SK-N-SH (cell line): ENCODE data around the gene MBNL2. TPM values are rescaled to one million over a fixed set of nuclear protein-coding genes. Genes with fewer than 3 reads are reported as not detected.

Source experiments
- CTCF ChIA-PET: fragments of 300-600, 350-600 bp; formaldehyde crosslinking; extraction: SDS; loops from one replicate; lab custom pipeline; 2021; lab: Yijun Ruan, JAX
- POLR2A ChIA-PET: fragments of 350-600 bp; sonication (Branson Sonifier 250); formaldehyde crosslinking; extraction: SDS; loops from one replicate; lab custom pipeline; 2020; ENCODE audit warnings: antibody characterized with exemption, inconsistent platforms; lab: Yijun Ruan, JAX
- DNase-seq: peaks from one replicate; pipeline ENCODE4 v3.0.0; 2012
- H2AFZ ChIP-seq: fragments of 200-600 bp; sonication (generic); 2 replicates; pipeline ENCODE4 v1.8.1; 2016; ENCODE audit warnings: antibody characterized with exemption, mild to moderate bottlenecking, low read depth
- H3F3A ChIP-seq: fragments of 200-600 bp; sonication (generic); replicated peaks from 2 replicates; pipeline ENCODE3; 2016; ENCODE audit warnings: antibody characterized with exemption, mild to moderate bottlenecking; ENCODE audit not compliant: insufficient read depth
- H3K27ac ChIP-seq, 2 experiments: fragments of 200-500 bp in 1 of 2; fragments of 200-600 bp in 1 of 2; sonication (Bioruptor generic) in 1 of 2; sonication (generic), shearing (Covaris generic) in 1 of 2; 2 replicates each; pipeline versions ENCODE4 v1.5.1 to v1.6.1; 2014 to 2016; ENCODE audit warnings: low read depth in 2 of 2, inconsistent platforms in 1 of 2, low read length in 1 of 2, mild to moderate bottlenecking in 1 of 2, mixed read lengths in 1 of 2
- H3K27me3 ChIP-seq: fragments of 200-600 bp; sonication (generic), shearing (Covaris generic); 2 replicates; pipeline ENCODE4 v1.6.1; 2016; ENCODE audit warnings: mixed run types; ENCODE audit not compliant: insufficient read depth
- H3K36me3 ChIP-seq, 2 experiments: fragments of 200-500 bp in 1 of 2; fragments of 200-600 bp in 1 of 2; sonication (Bioruptor generic) in 1 of 2; sonication (generic) in 1 of 2; replicated peaks in 1 of 2; 2 replicates each; pipeline versions ENCODE3 to v1.5.1; 2014 to 2016; ENCODE audit warnings: low read length in 1 of 2, mild to moderate bottlenecking in 1 of 2; ENCODE audit not compliant: insufficient read depth in 2 of 2, control insufficient read depth in 1 of 2
- H3K4me1 ChIP-seq, 2 experiments: fragments of 200-500 bp in 1 of 2; fragments of 200-600 bp in 1 of 2; sonication (Bioruptor generic) in 1 of 2; sonication (generic), shearing (Covaris generic) in 1 of 2; 2 replicates each; pipeline versions ENCODE4 v1.5.1 to v1.6.1; 2014 to 2016; ENCODE audit warnings: low read depth in 1 of 2, low read length in 1 of 2, mixed run types in 1 of 2; ENCODE audit not compliant: insufficient read depth in 2 of 2, control insufficient read depth in 1 of 2
- H3K4me2 ChIP-seq: fragments of 200-600 bp; sonication (generic), shearing (Covaris generic); 2 replicates; pipeline ENCODE4 v1.6.1; 2017; ENCODE audit warnings: mixed run types
- H3K4me3 ChIP-seq, 2 experiments: fragments of 200-500 bp in 1 of 2; fragments of 200-600 bp in 1 of 2; sonication (Bioruptor generic) in 1 of 2; sonication (generic), shearing (Covaris generic) in 1 of 2; 2 replicates each; pipeline versions ENCODE4 v1.5.1 to v1.8.1; 2014 to 2016; ENCODE audit warnings: low read depth in 2 of 2, inconsistent platforms in 1 of 2, low read length in 1 of 2, mild to moderate bottlenecking in 1 of 2, mixed read lengths in 1 of 2, moderate library complexity in 1 of 2
- H3K79me2 ChIP-seq: fragments of 200-600 bp; sonication (generic); 2 replicates; pipeline ENCODE4 v1.8.1; 2017; ENCODE audit warnings: mild to moderate bottlenecking; ENCODE audit not compliant: insufficient read depth
- H3K9ac ChIP-seq: fragments of 200-600 bp; sonication (generic); 2 replicates; pipeline ENCODE4 v1.6.1; 2017; ENCODE audit warnings: mixed run types
- H3K9me2 ChIP-seq: fragments of 200-600 bp; sonication (generic); 2 replicates; pipeline ENCODE4 v1.6.1; 2017; ENCODE audit warnings: mixed run types
- H3K9me3 ChIP-seq: fragments of 200-600 bp; sonication (generic); 2 replicates; pipeline ENCODE4 v1.6.1; 2017; ENCODE audit warnings: mixed run types, mild to moderate bottlenecking, moderate library complexity
- H4K20me1 ChIP-seq: fragments of 200-600 bp; sonication (generic); 2 replicates; pipeline ENCODE4 v1.6.1; 2017; ENCODE audit warnings: mild to moderate bottlenecking, mixed run types; ENCODE audit not compliant: insufficient read depth
- CHD2 ChIP-seq: fragments of 150-350 bp; IDR thresholded peaks from 2 replicates; pipeline ENCODE4 v1.6.1; 2018; ENCODE audit warnings: low read length; ENCODE audit not compliant: partially characterized antibody
- EZH2phosphoT487 ChIP-seq: fragments of 200-600 bp; sonication (generic); IDR thresholded peaks from 2 replicates; pipeline ENCODE4 v1.6.1; 2017; ENCODE audit warnings: low read depth, mixed run types, mild to moderate bottlenecking, antibody characterized with exemption, moderate library complexity, borderline replicate concordance
- FOSL2 ChIP-seq: IDR thresholded peaks from 2 replicates; pipeline ENCODE4 v1.4.0; 2012; ENCODE audit warnings: low read depth, mild to moderate bottlenecking, moderate library complexity, borderline replicate concordance
- FOXJ3 ChIP-seq: sonication (generic); formaldehyde crosslinking; IDR thresholded peaks from 2 replicates; pipeline ENCODE4 v1.5.1; 2020; ENCODE audit warnings: mild to moderate bottlenecking, missing genetic modification reagents
- FOXM1 ChIP-seq: IDR thresholded peaks from 2 replicates; pipeline ENCODE4 v1.4.0; 2012; ENCODE audit warnings: low read depth, mild to moderate bottlenecking
- GATA2 ChIP-seq: sonication (generic); formaldehyde crosslinking; IDR thresholded peaks from 2 replicates; pipeline ENCODE4 v1.5.0; 2020; ENCODE audit warnings: mild to moderate bottlenecking, missing genetic modification reagents
- IRF3 ChIP-seq: fragments of 150-350 bp; IDR thresholded peaks from 2 replicates; pipeline ENCODE4 v1.6.1; 2016; ENCODE audit warnings: mild to moderate bottlenecking, low read depth, low read length
- MAX ChIP-seq: IDR thresholded peaks from 2 replicates; pipeline ENCODE4 v1.4.0; 2012; ENCODE audit warnings: low read depth
- MEF2A ChIP-seq: IDR thresholded peaks from 2 replicates; pipeline ENCODE4 v1.4.0; 2012; ENCODE audit warnings: low read depth, borderline replicate concordance
- MXI1 ChIP-seq: IDR thresholded peaks from 2 replicates; pipeline ENCODE4 v1.6.1; 2012; ENCODE audit warnings: mild to moderate bottlenecking, low read depth, low read length, improper control_type of control experiment
- NRF1 ChIP-seq: IDR thresholded peaks from 2 replicates; pipeline ENCODE4 v1.6.1; 2012; ENCODE audit warnings: low read depth, mild to moderate bottlenecking, low read length
- PBX3 ChIP-seq: IDR thresholded peaks from 2 replicates; pipeline ENCODE4; 2012
- RAD21 ChIP-seq: IDR thresholded peaks from 2 replicates; pipeline ENCODE4 v1.6.1; 2012; ENCODE audit warnings: mild to moderate bottlenecking, low read length
- RCOR1 ChIP-seq: fragments of 150-350 bp; IDR thresholded peaks from 2 replicates; pipeline ENCODE4 v1.6.1; 2017; ENCODE audit warnings: antibody characterized with exemption, low read length
- TAF1 ChIP-seq: IDR thresholded peaks from 2 replicates; pipeline ENCODE4 v1.6.1; 2012; ENCODE audit warnings: low read depth, mild to moderate bottlenecking, low read length, moderate library complexity, borderline replicate concordance
- TCF12 ChIP-seq: IDR thresholded peaks from 2 replicates; pipeline ENCODE4 v1.4.0; 2012
- USF1 ChIP-seq: IDR thresholded peaks from 2 replicates; pipeline ENCODE4 v1.4.0; 2012; ENCODE audit warnings: low read depth, borderline replicate concordance
- USF2 ChIP-seq: fragments of 150-350 bp; IDR thresholded peaks from 2 replicates; pipeline ENCODE4 v1.6.1; 2017; ENCODE audit warnings: antibody characterized with exemption, low read length, low read depth, borderline replicate concordance
- YY1 ChIP-seq: IDR thresholded peaks from 2 replicates; pipeline ENCODE4 v1.4.0; 2012; ENCODE audit warnings: low read depth, mild to moderate bottlenecking
- ZBTB33 ChIP-seq: IDR thresholded peaks from 2 replicates; pipeline ENCODE4 v1.4.0; 2012; ENCODE audit warnings: low read depth, borderline replicate concordance
- WGBS: methylation state at CpG from one replicate; pipeline ENCODE4 v1.1.6; 2017; ENCODE audit warnings: low lambda C conversion rate; 5-methylcytosine and 5-hydroxymethylcytosine counted together
- polyA plus RNA-seq, 3 experiments: library from polyadenylated mRNA; depleted of rRNA; stranded (reverse); fragments of >200 nt; gene quantifications; 2 replicates each; pipeline ENCODE4 v1.2.3, GENCODE V29; 2012

Gene MBNL2
- polyA plus RNA-seq, 1 of the 3 experiments (the other 2 are of a cell fraction), result 24.5 TPM

GRCh38 chr13:97334690-97335089 lies 112.6 kb downstream of the MBNL2 start:
- peaks cover 15% of the 10 kb centered on the region for H3F3A ChIP-seq
- H3K4me3 ChIP-seq, result no peak overlapping the region
- H3K79me2 ChIP-seq, result peaks cover 92% of the 10 kb centered on the region
- H3K9ac ChIP-seq, result no peak overlapping the region
- ChIA-PET POLR2A (no interaction called here), CTCF (interaction anchor here (1.7 to 4.4 kb wide), 4 partner anchors 9 to 225 kb away, joined by 5 to 25 read pairs (median 10); no protein-coding TSS in a partner anchor)
- H3K4me1 ChIP-seq, result peaks cover 0 to 28% of the 10 kb centered on the region in 2 experiments; a peak in 2 of 4 replicates
- H3K27me3 ChIP-seq, result no peaks in the 10 kb centered on the region
- peaks cover 34 to 61% of the 10 kb centered on the region in 2 experiments for H3K36me3 ChIP-seq
- no peak overlapping the region for H2AFZ ChIP-seq
- TF ChIP-seq TCF12 (no peak), MXI1 (no peak), RAD21 (no peak), ZBTB33 (no peak), FOSL2 (no peak), MEF2A (no peak)
- peak overlapping the region; percentile 61 to 71 for H3K27ac ChIP-seq
- H4K20me1 ChIP-seq, result no peaks in the 10 kb centered on the region; the same call in 1 of the 2 replicates
- WGBS, result 91% methylated on average over 3 of the region's 3 CpGs
- H3K4me2 ChIP-seq, result no peak overlapping the region
- DNase-seq, result no peak
- no peaks in the 10 kb centered on the region for H3K9me2 ChIP-seq
- H3K9me3 ChIP-seq, result no peaks in the 10 kb centered on the region

GRCh38 chr13:97335488-97336134 lies 113.5 kb downstream of the MBNL2 start:
- no peaks in the 10 kb centered on the region for H3K9me3 ChIP-seq
- no peak for DNase-seq
- H3K9me2 ChIP-seq, result no peaks in the 10 kb centered on the region
- no peak overlapping the region for H3K9ac ChIP-seq
- H3F3A ChIP-seq, result peaks cover 21% of the 10 kb centered on the region
- peak overlapping the region; percentile 61 to 71 for H3K27ac ChIP-seq
- peak overlapping the region; percentile 27; the same call in 1 of the 2 replicates for H3K4me2 ChIP-seq
- WGBS, result 63% methylated on average over 6 of the region's 6 CpGs
- H2AFZ ChIP-seq, result no peak overlapping the region
- no peaks in the 10 kb centered on the region for H3K27me3 ChIP-seq
- peaks cover 2 to 27% of the 10 kb centered on the region in 2 experiments; a peak in 3 of 4 replicates for H3K4me1 ChIP-seq
- peaks cover 34 to 52% of the 10 kb centered on the region in 2 experiments for H3K36me3 ChIP-seq
- ChIA-PET CTCF (interaction anchor here (0.9 to 4.4 kb wide), 4 partner anchors 8 to 226 kb away, joined by 3 to 25 read pairs (median 8); no protein-coding TSS in a partner anchor), POLR2A (no interaction called here)
- H4K20me1 ChIP-seq, result no peaks in the 10 kb centered on the region; the same call in 1 of the 2 replicates
- H3K4me3 ChIP-seq, result no peak overlapping the region
- H3K79me2 ChIP-seq, result peaks cover 92% of the 10 kb centered on the region
- TF ChIP-seq IRF3 (no peak), FOXM1 (no peak), USF1 (no peak), MAX (no peak), PBX3 (no peak), TAF1 (no peak), EZH2phosphoT487 (no peak), RAD21 (no peak), RCOR1 (no peak), FOXJ3 (CRISPR knock-in tag) (no peak), USF2 (no peak), GATA2 (CRISPR knock-in tag) (no peak), CHD2 (no peak), NRF1 (no peak), YY1 (no peak)
